ENCODE data around the gene CAPG.

DNA sequence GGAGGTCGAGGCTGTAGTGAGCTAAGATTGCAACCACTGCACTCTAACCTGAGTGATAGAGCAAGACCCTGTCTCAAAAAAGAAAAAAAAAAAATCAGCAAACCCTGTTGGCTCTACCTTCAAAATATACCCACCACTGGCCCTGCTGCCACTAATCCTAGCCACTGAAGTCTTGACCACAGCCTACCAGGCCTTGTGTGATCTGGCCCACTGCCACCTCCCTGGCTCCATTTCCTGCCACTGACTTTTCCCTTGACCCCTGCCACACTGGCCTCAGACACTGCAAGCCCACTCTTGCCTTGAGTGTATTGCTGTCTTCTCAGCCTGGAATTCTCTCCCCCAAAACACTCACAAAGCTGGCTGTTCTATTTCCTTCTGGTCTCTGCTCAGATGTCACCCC lies 42.1 kb upstream of the CAPG start:
- no peak for TF ChIP-seq POLR2A (IDR thresholded peaks at IDR 0.05)
- TF ChIP-seq, protein P1, sequence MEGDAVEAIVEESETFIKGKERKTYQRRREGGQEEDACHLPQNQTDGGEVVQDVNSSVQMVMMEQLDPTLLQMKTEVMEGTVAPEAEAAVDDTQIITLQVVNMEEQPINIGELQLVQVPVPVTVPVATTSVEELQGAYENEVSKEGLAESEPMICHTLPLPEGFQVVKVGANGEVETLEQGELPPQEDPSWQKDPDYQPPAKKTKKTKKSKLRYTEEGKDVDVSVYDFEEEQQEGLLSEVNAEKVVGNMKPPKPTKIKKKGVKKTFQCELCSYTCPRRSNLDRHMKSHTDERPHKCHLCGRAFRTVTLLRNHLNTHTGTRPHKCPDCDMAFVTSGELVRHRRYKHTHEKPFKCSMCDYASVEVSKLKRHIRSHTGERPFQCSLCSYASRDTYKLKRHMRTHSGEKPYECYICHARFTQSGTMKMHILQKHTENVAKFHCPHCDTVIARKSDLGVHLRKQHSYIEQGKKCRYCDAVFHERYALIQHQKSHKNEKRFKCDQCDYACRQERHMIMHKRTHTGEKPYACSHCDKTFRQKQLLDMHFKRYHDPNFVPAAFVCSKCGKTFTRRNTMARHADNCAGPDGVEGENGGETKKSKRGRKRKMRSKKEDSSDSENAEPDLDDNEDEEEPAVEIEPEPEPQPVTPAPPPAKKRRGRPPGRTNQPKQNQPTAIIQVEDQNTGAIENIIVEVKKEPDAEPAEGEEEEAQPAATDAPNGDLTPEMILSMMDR (IDR thresholded peaks at IDR 0.05), result no peak
- TF ChIP-seq EP300 (IDR thresholded peaks at IDR 0.05), result no peak
- TF ChIP-seq POLR2AphosphoS5 (IDR thresholded peaks at IDR 0.05), result no peak

Measured in upper lobe of left lung (tissue), 4 donors.